AG04450 (cell line): ENCODE results near the gene MFSD2B. TPM values are rescaled to one million over a fixed set of nuclear protein-coding genes. Genes with fewer than 3 reads are reported as not detected.

ENCODE experiments used
- CTCF ChIA-PET: fragments of 300-600, 350-600 bp; formaldehyde crosslinking; extraction: SDS; loops from one replicate; lab custom pipeline; 2022; ENCODE audit warnings: antibody characterized with exemption, inconsistent platforms; lab: Charles Lee
- POLR2A ChIA-PET: fragments of 350-600 bp; formaldehyde crosslinking; extraction: SDS; loops from one replicate; lab custom pipeline; 2021; ENCODE audit warnings: antibody characterized with exemption, inconsistent platforms; lab: Yijun Ruan, JAX
- DNase-seq: peaks from one replicate; pipeline ENCODE4 v3.0.0-alpha.2; 2011; ENCODE audit warnings: low read depth, low spot score
- H3K27ac ChIP-seq: one replicate; pipeline ENCODE4 v1.5.1; 2012; ENCODE audit warnings: low read depth, low read length, control low read depth
- H3K27me3 ChIP-seq: one replicate; pipeline ENCODE4 v1.6.0; 2012; ENCODE audit warnings: low read length; ENCODE audit not compliant: control insufficient read depth, insufficient read depth
- H3K4me3 ChIP-seq: 2 replicates; pipeline ENCODE4 v1.5.1; 2011; ENCODE audit warnings: mild to moderate bottlenecking, low read depth, low read length, control low read depth
- H3K9me3 ChIP-seq: 2 replicates; pipeline ENCODE4 v1.5.1; 2012; ENCODE audit warnings: low read length; ENCODE audit not compliant: control insufficient read depth, insufficient read depth
- polyA minus RNA-seq: library from RNA; depleted of rRNA, polyadenylated mRNA; stranded (reverse); fragments of >200 nt; gene quantifications from 2 replicates; pipeline ENCODE4 v1.2.3, GENCODE V29; 2011; rRNA and poly(A)+ RNA removed
- polyA plus RNA-seq: library from polyadenylated mRNA; depleted of rRNA; stranded (reverse); fragments of >200 nt; gene quantifications from 2 replicates; pipeline ENCODE4 v1.2.3, GENCODE V29; 2011; rRNA removed
- TF ChIP-seq, protein P1 (sequence below): IDR thresholded peaks from 2 replicates; pipeline ENCODE4 v1.5.1; 2011; ENCODE audit warnings: low read depth, low read length, control low read depth, inconsistent platforms

MFSD2B gene, protein sequence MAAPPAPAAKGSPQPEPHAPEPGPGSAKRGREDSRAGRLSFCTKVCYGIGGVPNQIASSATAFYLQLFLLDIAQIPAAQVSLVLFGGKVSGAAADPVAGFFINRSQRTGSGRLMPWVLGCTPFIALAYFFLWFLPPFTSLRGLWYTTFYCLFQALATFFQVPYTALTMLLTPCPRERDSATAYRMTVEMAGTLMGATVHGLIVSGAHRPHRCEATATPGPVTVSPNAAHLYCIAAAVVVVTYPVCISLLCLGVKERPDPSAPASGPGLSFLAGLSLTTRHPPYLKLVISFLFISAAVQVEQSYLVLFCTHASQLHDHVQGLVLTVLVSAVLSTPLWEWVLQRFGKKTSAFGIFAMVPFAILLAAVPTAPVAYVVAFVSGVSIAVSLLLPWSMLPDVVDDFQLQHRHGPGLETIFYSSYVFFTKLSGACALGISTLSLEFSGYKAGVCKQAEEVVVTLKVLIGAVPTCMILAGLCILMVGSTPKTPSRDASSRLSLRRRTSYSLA
- polyA plus RNA-seq: 0.05 TPM in 1 of 2 replicates, not detected in the other
- polyA minus RNA-seq: 0.18 TPM in 1 of 2 replicates, not detected in the other

DNA sequence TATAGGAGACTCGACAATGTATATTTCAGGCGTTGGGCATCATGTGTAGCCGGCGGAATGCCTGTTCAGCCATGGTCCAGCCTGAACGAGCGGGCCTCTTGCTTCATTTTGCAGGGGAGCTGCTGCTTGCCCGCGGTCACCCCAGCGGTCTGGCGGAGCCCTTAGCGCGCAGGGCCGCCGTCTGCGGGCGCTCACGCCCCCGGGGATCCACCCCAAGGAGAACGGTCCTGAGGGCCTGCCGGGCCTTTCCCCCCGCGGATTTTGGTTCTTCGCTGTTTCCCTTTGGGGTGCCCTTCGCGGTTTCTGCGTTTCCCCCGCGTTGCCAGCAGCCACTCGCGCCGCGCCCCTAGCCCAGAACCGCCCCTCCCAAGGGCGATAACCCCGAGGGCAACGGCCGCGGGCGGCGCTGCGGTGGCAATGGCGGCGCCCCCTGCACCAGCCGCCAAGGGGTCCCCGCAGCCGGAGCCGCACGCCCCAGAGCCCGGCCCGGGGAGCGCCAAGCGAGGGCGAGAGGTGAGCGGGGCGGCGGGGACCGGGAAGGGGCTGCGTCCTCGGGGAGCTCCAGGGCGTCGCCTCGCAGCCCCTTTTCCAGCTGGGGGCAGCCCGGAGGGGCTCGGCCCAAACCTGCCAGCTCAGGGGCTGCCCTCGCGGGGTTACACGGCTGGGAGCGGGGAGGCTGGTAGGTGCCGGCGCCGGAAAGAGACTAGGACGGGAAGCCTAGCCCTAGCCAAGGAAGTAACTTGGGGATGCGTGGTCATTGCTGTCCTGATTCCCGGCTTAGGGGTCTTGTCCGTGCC lies at the start of gene MFSD2B:
MFSD2B (plus strand) TSS at position 406 of the 797 bp plus-strand sequence; CDS start at position 418, 12 bp downstream.
- no peak for DNase-seq

DNA sequence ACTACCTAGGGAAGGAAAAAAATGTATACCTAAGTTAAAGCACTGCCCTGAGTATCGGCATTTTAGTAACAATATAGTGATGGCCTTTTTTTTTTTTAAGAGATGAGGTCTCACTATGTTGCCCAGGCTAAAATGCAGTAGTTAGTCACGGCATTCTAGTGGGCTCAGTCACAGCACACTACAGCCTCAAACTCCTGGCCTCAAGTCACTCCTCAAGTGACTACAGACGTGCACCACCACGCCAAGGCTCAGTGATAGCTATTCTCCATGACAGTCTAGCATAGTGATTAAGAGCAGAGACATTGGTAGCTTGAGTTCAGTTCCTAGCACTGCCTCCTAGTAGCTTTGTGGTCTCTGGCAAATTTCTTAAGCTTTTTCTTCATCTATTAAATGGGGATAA lies 42.0 kb upstream of the MFSD2B start:
- H3K4me3 ChIP-seq: no peak overlapping the region
- no peaks in the 10 kb centered on the region for H3K27me3 ChIP-seq
- no peak for DNase-seq
- TF ChIP-seq, protein P1, sequence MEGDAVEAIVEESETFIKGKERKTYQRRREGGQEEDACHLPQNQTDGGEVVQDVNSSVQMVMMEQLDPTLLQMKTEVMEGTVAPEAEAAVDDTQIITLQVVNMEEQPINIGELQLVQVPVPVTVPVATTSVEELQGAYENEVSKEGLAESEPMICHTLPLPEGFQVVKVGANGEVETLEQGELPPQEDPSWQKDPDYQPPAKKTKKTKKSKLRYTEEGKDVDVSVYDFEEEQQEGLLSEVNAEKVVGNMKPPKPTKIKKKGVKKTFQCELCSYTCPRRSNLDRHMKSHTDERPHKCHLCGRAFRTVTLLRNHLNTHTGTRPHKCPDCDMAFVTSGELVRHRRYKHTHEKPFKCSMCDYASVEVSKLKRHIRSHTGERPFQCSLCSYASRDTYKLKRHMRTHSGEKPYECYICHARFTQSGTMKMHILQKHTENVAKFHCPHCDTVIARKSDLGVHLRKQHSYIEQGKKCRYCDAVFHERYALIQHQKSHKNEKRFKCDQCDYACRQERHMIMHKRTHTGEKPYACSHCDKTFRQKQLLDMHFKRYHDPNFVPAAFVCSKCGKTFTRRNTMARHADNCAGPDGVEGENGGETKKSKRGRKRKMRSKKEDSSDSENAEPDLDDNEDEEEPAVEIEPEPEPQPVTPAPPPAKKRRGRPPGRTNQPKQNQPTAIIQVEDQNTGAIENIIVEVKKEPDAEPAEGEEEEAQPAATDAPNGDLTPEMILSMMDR: no peak
- H3K27ac ChIP-seq: no peak overlapping the region
- no peaks in the 10 kb centered on the region for H3K9me3 ChIP-seq
- ChIA-PET POLR2A (interaction anchor here (0.7 kb wide), 1 partner anchor 300 kb away, joined by 3 read pairs; no protein-coding TSS in a partner anchor), CTCF (no interaction called here)

More for the DNA sequence above, at the start of gene MFSD2B:
- ChIA-PET CTCF (interaction anchor here (0.5 to 2.1 kb wide), 3 partner anchors 36 to 400 kb away, joined by 3 to 5 read pairs (median 3); partner anchors contain the start of gene ATAD2B), POLR2A (no interaction called here)
- TF ChIP-seq, protein P1: no peak
- Histone ChIP-seq H3K4me3 (peak within 1 kb of the TSS; percentile 53), H3K27ac (no peak within 1 kb of the TSS), H3K27me3 (no peaks in the 10 kb centered on the region), H3K9me3 (no peaks in the 10 kb centered on the region; the same call in 1 of the 2 replicates)

DNA sequence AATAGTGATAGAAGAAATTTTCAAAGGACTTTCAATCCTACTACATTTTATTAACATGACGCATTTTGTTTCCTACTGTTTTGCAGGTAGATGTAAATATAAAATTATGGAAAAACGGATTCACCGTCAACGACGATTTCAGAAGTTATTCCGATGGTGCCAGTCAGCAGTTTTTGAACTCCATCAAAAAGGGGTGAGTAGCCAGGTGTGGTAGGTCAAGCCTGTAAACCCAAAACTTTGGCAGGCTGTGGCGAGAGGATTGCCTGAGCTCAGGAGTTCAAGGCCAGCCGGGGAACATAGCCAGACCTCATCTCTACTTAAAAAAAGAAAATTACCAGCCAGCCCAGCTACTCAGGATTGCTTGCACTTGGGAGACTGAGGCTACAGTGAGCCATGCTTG lies 33.0 kb upstream of the MFSD2B start:
- ChIA-PET POLR2A (interaction anchor here (0.6 kb wide), 1 partner anchor 343 kb away, joined by 3 read pairs; no protein-coding TSS in a partner anchor), CTCF (no interaction called here)
- no peaks in the 10 kb centered on the region for H3K27me3 ChIP-seq
- H3K27ac ChIP-seq: no peak overlapping the region
- TF ChIP-seq, protein P1: no peak
- DNase-seq: no peak
- no peaks in the 10 kb centered on the region for H3K9me3 ChIP-seq
- no peak overlapping the region for H3K4me3 ChIP-seq

DNA sequence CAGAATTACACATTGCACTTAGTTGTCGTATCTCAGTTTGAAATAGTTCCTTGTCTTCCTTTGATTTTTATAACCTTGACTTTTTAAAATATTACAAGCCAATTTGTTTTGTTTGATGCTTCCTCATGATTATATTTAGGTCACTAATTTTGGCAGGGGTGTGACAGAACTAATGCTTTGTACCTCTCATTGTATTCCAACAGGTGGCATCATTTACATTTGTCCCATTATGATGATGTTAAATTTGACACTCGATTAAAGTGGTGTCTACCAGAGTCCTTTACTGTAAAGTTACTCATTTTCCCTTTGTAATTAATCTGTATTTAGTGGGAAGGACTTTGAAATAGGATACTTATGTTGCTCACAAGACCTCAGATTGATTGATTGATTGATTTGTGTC lies 21.5 kb upstream of the MFSD2B start:
- no peaks in the 10 kb centered on the region for H3K27me3 ChIP-seq
- CTCF ChIA-PET: no interaction called here
- TF ChIP-seq, protein P1: peak; percentile 28; the same call in 1 of the 2 replicates
- H3K4me3 ChIP-seq: no peak overlapping the region
- no peaks in the 10 kb centered on the region for H3K9me3 ChIP-seq
- H3K27ac ChIP-seq: no peak overlapping the region
- POLR2A ChIA-PET: no interaction called here
- DNase-seq: no peak
